Measurements from ENCODE around the gene SLC35A3.

The SLC35A3 gene

DNA sequence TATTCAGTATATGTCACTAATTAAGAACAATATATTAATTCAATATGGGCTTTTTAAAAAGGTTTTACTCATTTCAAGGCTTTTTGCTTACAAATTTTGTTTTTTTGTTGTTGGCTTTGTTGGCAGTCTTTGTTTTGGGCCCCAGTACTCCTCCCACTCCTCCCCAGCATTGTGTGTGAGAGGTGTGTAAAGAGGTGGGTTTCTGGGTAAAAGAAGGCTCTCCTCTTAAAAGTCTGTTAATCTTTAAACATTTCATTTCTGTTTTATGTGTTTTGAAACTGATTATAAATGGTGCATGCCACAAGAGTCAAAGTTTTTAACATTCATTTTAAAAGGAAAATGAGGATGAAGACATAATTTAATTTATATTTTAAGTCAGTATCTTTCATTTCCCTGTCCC is 83.3 kb downstream of the SLC35A3 start:
- TF ChIP-seq, protein P1, sequence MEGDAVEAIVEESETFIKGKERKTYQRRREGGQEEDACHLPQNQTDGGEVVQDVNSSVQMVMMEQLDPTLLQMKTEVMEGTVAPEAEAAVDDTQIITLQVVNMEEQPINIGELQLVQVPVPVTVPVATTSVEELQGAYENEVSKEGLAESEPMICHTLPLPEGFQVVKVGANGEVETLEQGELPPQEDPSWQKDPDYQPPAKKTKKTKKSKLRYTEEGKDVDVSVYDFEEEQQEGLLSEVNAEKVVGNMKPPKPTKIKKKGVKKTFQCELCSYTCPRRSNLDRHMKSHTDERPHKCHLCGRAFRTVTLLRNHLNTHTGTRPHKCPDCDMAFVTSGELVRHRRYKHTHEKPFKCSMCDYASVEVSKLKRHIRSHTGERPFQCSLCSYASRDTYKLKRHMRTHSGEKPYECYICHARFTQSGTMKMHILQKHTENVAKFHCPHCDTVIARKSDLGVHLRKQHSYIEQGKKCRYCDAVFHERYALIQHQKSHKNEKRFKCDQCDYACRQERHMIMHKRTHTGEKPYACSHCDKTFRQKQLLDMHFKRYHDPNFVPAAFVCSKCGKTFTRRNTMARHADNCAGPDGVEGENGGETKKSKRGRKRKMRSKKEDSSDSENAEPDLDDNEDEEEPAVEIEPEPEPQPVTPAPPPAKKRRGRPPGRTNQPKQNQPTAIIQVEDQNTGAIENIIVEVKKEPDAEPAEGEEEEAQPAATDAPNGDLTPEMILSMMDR (IDR thresholded peaks at IDR 0.05; ENCODE audit: insufficient read depth, low read depth, low read length, missing control alignments) = no peak
- no peak for DNase-seq (ENCODE audit: low read depth)
- H3K4me3 ChIP-seq (ENCODE audit: low read depth, low read length) = no peak overlapping the region

DNA sequence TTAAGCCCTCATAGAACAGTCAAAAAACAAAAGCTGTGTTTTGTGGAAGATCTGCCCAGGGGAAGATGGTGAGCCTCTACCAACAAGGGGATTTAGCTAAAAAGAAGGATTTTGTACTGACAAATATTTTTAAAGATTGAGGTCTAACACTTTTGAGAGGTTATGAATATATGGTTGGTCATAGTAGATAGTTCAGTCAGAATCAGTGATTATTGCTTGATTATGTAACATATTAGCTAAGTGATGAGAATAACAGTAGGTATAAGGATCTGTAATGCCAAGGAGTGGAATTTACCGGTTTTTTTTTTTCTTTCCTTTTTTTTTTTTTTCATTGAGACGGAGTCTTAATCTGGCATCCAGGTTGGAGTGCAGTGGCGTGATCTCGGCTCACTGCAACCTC is 83.9 kb downstream of the SLC35A3 start:
- no peak overlapping the region for H3K4me3 ChIP-seq (ENCODE audit: low read depth, low read length)
- TF ChIP-seq, protein P1 (IDR thresholded peaks at IDR 0.05; ENCODE audit: insufficient read depth, low read depth, low read length, missing control alignments) = no peak
- no peak for DNase-seq (ENCODE audit: low read depth)

DNA sequence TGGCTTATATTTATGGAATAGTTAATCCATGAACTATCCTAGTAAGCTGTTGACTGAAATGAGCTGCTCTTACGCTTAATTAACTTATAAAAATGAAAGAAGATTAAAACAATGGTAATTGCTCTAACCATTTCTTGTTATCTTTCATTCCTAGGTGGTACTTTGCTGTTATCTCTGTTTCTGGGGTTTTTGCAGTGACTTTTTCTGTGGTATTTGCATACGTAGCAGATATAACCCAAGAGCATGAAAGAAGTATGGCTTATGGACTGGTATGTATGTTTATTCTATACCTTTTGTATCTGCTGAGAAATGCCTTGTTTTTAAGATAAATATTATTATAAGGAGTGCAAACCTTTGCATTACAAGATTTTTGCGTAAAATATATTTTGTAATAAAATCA is 91.9 kb downstream of the SLC35A3 start:
- TF ChIP-seq, protein P1 (IDR thresholded peaks at IDR 0.05; ENCODE audit: insufficient read depth, low read depth, low read length, missing control alignments) = no peak
- no peak for DNase-seq (ENCODE audit: low read depth)
- H3K4me3 ChIP-seq (ENCODE audit: low read depth, low read length) = no peak overlapping the region

DNA sequence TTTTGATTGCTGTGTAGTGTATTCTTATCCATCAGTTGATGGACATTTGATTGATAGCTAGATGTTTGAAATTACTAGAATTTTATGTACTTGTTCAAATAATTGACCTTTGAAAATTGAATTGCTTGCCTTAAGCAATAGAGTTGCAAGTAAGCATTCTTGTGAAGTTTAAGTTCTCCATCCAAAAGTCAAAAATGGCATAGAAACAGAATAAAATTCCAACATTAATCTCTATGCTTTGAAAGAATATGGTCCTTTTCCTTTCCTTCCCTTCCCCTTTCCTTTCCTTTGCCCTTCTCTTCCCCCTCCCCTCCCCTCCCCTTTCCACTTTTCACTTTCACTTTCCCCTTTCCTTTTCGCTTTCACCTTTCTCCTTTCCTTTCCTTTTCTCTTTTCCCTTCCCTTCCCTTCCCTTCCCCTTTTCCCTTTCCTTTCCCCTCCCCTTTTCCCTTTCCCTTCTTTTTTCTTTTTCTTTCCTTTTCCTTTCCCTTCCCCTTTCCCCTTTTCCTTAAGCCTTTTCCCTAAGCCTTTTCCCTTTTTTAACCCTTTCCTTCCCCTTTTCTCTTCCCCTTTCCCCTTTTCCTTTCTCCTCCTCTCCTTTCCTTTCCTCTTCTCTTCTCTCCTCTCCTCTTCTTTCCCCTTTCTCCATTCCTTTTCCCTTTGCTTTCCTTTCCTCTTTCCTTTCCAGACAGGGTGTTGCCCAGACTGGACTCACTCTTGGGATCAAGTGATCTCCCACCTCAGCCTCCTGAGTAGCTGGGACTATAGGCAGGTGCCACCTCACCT is 95.6 kb downstream of the SLC35A3 start:
- DNase-seq (ENCODE audit: low read depth) = no peak
- TF ChIP-seq, protein P1 (IDR thresholded peaks at IDR 0.05; ENCODE audit: insufficient read depth, low read depth, low read length, missing control alignments) = no peak
- H3K4me3 ChIP-seq (ENCODE audit: low read depth, low read length) = no peak overlapping the region

DNA sequence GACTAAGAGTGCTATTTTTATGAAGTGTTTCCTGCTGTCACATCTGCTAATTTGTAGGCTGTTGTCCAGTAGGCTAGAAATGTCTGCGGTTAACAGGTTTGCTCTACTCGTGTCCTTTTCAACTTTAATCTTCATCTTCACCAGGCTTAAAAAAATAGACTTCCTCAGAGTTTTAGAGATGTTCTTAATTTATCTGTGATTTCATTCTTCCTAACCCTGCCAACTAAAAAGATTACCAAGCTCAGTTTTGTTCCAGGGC is 96.1 kb downstream of the SLC35A3 start:
- TF ChIP-seq, protein P1 (IDR thresholded peaks at IDR 0.05; ENCODE audit: insufficient read depth, low read depth, low read length, missing control alignments) = no peak
- no peak overlapping the region for H3K4me3 ChIP-seq (ENCODE audit: low read depth, low read length)
- DNase-seq (ENCODE audit: low read depth) = no peak

DNA sequence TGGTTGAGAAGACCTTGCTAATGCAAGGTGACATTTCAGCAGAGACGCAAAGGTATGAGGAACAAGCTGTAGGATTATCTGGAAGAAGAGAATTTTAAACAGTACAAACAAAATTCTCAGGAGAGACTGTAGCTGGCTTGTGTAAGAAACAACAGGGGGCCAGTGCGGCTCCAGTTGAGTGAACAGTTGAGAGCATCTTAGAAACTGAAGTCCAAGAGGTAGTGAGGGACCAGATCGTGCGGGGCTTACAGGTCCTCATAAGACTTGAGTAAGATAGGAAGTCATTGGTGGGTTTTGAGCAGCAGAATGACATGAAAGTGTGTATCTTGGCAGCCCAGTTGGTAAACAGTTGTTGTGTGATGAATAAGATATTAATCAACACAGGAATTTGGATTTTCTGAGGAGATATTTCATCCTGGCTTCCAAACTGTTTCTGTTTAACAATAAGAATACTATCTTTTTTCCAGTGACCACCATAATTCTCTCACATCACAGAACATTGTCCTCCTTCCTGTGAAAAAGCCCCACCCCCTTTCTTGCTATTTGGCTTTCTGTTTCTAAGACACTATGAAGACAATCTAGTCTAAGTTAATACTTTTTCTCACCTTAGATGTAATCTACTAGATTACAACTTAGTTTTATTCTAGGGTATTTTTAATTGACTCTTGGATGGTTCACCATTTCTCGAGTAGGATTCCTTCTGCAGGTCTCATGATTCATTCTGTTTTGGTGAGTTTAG is 100.6 kb downstream of the SLC35A3 start:
- no peak for DNase-seq (ENCODE audit: low read depth)
- no peak overlapping the region for H3K4me3 ChIP-seq (ENCODE audit: low read depth, low read length)
- TF ChIP-seq, protein P1 (IDR thresholded peaks at IDR 0.05; ENCODE audit: insufficient read depth, low read depth, low read length, missing control alignments) = no peak

All from GM12865 (cell line).